GM18508 (cell line): ENCODE results near the gene MYOZ3.

Experiments used
- ATAC-seq: cut with Tn5 transposase; IDR thresholded peaks from one replicate; pipeline ENCODE4 v1.9.1; 2021; ENCODE audit warnings: moderate number of reproducible peaks; ENCODE audit not compliant: insufficient read depth, unreplicated experiment

MYOZ3 gene, protein sequence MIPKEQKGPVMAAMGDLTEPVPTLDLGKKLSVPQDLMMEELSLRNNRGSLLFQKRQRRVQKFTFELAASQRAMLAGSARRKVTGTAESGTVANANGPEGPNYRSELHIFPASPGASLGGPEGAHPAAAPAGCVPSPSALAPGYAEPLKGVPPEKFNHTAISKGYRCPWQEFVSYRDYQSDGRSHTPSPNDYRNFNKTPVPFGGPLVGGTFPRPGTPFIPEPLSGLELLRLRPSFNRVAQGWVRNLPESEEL

DNA sequence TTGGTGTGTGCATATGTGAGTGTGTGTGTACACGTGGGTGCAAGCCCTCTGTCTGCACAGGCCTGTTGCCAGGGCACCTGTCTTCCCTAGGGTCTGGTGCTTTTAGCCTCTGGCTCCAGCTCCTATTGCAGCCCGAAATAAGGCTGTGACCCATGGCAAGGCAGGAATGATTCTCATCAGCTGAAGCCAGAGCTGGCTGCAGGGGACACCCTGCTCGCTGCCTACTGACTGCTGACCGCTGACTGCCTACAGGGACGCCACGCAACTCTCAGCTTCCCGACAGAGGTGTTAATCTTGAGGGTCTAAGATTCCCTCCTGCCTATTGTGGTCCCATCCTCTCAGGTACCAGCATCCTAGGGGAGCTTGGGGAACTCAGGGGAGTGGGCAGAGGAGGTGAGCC, at the start of gene MYOZ3:
MYOZ3 (plus strand) TSS at position 166 of the 400 bp plus-strand sequence. CDS start 1,691 bp downstream, outside the sequence.
- ATAC-seq, result no peak

DNA sequence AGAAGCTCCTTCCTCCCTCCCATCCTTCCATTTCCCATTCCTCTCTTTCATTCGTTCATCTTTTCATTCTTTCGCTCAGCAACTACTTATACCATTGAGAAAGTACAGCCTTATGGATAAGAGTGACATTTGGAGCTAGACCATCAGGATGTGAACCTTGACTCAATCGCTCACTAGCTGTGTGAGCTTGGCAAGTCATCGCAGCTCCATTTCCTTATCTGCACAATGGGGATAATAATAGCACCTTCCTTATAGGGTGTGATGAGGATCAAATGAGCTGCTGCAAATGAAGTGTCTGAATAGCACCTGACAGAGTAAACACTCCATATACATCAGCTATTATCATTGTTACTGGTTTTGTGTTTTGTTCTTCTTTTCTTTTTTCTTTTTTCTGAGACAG, 48.6 kb upstream of the MYOZ3 start:
- no peak for ATAC-seq

DNA sequence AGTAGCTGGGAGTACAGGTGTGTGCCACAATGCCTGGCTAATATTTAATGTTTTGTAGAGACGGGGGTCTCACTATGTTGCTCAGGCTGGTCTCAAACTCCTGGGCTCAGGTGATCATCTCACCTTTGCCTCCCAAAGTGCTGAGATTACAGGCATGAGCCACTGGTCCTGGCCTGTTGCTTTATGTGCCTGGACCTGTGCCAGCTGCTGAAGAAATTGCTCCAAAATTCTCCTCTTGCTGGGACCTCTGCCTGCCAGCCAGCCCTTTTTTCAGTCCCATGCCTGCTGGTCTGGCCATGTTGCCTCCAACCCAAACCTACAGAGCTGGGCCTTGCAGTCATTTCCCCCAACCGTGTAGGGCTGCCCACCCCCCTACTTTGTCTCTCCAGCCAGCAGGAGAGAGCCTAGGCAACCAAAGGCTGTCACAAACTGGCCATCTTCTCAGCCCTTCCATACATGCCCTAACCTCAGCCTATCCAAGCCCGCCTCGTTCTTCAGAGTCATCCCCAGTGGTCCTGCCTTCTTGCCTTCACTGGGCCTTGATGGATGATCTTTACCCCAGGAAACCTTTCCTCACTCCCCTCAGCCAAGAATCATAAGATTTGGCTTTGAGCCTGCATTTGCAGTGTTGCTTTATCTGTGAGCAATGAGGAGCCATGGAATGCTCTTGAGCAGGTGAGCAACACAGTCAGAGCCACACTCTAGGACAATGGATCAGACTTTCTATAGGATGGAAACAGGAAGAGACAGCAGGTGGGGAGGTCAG, 48.0 kb upstream of the MYOZ3 start:
- no peak for ATAC-seq

DNA sequence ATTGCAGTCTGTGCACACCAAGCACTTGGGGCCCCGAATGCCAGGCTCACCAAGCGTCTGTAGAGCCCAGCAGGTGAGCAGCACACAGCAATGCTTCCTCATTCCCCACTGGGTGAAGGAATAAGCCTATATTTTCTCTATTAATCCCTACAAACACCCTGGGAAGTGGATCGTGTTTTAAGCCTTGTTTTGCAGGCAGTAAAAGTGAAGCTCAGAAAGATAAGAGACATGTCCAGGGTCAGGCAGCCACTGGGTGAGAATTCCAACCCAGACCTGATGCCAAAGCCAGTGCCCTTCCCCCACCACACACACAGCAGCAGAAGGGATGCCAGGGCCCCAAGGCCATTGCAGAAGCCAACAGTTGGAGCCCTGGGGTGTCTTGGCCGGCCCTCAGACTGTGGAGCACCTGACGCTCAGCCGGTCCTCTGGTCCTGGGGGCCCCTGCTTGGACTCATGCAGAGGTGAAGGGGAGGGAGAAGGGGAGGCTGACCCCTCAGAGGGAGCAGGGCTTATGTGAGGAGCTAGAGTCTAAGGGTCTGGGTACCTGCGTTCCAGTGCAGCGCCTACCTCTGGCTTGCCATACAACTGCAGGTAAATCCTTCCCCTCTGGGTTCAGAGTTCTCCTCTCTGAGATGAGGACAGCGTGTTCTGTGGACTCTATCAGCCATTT, 46.9 kb upstream of the MYOZ3 start:
- no peak for ATAC-seq

DNA sequence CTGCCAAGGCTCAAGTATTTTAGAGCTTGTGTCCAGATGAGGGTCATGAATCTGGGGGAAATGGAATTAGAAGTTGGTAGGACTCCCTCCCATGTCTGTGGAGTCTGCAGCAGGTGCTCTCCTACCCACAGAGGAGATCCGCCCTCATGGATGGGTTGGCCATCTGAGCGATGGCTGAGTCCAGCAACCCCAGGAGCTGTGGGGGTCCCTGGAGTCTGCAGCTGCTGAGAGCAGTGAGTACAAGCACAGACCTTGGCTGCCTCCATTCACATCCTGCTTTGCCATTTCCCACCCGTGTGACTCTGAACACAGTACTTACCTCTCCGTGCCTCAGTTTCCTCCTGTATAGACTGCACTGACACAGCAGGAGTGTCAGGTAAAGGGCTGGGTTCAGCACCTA, 46.4 kb upstream of the MYOZ3 start:
- ATAC-seq, result no peak

DNA sequence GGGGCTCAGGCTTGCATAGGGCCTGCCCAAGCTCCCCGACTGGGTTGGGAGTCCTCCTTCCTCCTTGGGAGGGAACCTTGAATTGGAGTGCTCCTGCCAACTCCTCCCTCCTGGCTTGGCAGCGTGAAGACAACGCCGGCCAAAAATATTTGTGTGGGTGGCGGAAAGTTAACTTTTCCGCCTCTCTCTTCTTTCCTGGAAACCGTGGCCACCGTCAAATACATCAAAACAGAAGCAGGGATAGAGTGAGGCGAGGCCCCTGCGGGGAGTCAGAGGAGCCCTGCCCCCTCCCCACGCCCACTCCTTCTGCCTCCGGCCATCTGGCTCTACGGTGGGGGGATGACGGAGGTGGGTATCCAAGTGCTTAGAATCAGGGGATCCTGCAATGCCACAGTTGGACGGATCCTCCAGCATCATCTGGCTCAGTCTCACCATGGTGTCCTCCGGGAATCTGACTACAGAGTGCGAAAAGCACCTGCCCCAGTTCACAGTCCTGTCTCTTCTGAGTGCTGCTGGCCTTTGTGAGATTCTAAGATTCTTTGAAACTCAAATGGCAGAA, 45.8 kb upstream of the MYOZ3 start:
- ATAC-seq, result no peak

DNA sequence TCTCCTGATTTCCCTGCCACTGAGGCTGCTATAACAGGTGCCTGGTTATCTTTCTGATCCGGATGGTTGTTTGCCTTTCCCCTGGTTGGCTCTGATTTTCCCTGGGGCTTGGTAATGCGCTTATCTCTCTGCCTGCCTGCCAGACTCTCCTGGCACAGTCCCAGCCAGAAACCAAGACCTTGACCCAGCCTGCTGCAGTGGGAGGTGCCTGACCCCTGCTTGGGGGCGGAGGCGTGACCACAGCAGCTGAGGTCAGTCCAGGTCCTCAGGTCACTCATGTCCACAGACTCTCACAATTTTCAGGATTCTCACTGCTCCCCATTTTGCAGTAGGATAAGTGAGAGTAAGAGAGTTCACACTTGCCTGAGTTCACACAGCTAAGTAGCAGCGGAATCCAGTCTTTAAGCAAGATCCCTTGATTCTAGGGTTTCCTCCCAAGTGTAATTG, 45.0 kb upstream of the MYOZ3 start:
- ATAC-seq, result no peak

DNA sequence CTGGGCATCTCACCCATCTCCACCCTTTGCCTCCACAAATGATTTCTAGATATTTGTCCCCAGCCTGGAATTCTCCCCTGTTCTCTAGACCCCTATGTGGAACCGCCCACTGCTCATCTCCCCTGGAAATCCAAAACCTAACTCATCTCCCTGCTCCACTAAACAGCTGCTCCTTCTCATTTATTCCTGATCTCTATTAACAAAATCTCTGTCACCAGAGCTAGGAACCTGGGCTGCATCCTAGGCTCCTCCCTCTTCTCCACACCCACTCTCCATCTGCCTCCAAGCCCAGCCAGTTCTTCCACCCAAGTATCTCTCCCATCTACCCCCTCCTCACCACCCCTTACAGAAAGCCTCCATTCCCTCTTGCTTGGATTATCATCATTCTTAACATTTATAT, 44.5 kb upstream of the MYOZ3 start:
- no peak for ATAC-seq

DNA sequence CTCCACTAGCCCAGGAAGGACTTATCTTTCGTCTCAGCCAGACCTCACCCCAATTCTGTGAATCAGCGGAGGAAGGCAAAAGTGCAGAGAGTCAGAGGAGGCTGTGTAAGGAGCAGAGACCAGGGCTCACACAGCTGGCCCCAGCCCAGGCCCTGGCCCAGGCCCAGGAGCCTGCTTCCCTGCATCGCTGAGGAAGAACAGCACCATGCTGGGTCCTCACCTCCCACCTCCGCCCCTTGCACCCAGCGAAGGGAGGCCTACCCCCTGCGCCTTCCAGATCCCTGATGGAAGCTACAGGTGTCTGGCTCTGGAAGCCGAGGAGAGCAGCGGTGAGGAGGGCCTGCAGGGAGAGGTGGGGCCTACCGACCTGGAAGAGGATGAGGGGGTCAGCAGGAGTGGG, 42.9 kb upstream of the MYOZ3 start:
- ATAC-seq, result no peak

DNA sequence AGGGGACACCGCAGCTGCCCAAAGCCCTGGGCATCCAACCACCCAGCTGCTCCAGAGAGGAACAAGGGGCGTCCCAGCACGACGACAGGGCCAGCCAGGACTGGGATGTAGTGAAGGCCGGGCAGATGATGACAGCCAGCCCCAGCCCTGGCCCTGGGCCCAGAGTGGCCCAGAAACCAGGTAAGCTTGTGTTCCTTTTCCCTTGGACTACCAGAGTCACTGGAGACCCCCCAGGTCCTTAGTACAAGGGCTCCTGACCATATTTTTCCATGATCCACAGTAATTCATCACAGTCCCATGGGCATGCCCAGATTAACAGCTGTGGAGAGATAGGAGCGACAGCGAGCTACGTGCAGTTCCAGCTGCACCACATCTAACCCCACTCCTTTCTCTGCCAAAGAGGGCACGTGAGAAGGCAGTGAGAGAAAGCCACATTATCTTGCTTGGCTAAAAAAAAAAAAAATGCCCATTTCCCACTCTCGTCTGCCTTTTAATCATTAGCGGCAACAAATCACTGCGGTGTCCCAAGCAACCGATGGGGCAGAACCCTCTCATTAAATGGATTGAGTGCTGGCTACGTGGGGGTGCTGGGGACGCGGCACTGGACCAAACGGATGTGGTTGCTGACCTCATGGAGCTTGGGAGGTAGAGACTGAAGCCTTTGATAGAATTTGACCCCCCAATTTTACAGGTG, 42.3 kb upstream of the MYOZ3 start:
- no peak for ATAC-seq

DNA sequence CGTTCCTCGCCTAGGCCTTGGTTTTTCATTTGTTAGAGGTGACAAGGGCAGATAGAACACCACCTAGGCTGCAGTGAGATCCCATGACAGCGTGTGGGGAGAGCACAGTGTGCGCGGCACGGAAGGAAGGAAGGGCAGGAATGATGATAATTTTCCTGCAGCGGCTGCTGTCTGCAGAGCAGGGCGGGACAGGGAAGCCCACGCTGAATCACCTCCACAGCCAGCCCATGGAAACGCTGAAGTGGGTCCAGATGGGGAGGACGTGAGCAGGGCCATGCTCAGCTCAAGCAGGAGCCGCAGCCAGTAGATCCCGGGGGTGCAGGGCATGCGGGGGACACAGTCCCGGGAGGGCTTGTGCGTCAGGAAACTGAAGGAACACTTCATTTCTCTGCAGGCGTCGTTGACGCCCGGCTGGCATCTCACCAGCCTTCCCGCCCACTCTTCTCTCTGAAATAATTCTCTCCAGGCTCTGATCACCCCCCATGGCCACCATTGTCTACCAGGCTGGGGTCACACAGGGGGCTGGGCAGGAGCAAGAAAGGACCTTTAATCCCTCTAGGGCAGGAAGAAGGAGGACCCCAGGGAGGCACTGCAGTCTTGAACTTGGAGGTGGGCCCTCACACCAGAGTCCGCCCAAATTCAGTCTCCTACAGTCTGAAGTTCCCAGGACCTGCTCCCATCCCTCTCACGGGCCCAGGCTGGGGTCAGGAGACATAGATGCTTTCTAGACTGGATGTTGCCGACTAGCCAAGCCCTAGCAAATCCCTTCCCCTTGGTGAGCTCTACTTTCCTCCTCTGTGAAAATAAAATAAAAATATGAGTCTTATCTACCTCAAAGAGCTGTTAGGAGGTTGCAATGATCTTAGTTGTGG, 41.5 kb upstream of the MYOZ3 start:
- ATAC-seq, result no peak

DNA sequence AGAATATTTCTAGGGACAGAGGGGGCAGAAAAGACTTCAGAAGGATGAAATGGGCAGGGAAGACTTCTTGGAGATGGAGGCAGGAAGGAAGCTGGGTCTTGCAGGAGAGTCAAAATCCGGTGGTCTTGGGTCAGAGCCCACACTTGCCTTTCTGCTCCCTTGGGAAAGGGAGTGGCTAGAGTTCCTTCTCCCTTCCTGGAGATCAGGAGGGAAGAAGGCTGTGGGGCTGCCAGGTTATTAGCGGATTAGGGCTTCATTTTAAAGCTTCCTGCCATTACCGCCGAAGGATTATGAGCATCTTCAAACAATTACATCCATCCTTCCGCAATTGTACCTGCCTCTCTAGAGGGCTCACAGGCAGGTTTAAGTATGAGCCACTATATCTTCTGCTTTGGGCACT, 39.8 kb upstream of the MYOZ3 start:
- no peak for ATAC-seq

DNA sequence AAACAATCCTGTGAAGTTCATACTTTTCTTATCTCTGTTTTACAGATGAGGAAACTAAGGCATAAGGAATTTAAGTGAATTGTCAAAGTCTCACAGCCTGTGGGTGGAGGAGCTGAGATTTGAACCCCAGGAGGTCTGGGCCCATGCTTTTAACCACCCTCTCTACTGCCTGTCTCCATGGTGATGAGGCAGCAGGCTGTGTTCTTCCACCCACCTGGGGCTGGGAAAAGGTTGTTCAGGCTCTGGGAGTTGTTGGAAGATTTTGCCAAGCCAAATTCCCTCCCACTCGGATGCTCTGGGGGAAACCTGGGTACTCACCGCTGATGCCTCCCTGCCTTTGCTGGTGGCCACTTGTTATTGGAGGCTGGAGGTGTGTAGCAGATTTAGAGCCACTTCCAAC, 38.9 kb upstream of the MYOZ3 start:
- no peak for ATAC-seq

DNA sequence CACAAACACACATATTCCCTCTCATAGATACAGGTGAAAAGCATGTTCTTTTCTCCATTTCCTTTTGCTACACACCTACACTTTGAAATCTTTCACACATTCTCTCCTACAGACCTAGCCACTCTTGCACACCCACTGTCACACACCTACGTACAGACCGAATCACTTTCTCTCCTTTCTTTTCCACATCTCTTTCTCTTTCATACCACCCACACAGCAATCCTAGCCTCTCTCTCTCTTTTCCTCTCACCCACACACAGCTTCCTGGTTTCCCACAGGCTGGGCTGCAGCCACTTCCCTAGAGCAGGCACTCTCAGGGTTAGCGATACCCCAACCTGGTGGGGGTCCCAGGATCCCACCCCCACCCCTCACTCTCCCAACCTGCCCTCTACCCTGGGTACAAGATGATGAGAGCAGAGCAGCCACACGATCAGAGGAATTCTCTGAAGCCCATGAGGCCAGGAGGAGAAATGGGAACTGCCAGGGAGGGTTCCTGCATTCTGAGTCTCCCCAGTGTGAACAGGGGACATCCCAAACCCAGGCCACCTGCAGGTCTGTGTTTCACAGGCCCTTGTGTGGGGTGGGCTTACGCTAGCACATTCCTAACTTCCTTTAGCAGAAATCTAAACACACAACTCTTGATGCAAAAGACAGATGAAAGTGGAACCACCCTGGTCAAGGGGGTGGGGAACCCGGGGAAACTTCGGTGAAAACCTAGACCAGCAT, 37.7 kb upstream of the MYOZ3 start:
- no peak for ATAC-seq

DNA sequence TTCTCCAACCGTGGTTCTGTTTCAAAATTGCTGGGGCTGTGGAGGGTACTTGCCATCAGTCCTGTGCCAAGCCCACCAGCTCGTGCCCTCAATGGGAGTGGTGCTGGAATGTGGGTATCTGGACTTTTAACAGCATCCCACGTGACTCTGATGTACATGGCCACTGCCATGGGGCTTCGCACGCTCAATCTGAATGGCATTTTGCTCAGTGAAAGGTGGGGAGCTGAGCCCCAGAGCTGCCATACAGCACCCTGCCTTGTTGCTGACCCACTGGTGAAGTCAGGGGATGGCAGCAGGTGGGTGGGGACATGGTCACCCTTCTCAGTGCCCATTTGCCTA, 37.2 kb upstream of the MYOZ3 start:
- ATAC-seq, result no peak

DNA sequence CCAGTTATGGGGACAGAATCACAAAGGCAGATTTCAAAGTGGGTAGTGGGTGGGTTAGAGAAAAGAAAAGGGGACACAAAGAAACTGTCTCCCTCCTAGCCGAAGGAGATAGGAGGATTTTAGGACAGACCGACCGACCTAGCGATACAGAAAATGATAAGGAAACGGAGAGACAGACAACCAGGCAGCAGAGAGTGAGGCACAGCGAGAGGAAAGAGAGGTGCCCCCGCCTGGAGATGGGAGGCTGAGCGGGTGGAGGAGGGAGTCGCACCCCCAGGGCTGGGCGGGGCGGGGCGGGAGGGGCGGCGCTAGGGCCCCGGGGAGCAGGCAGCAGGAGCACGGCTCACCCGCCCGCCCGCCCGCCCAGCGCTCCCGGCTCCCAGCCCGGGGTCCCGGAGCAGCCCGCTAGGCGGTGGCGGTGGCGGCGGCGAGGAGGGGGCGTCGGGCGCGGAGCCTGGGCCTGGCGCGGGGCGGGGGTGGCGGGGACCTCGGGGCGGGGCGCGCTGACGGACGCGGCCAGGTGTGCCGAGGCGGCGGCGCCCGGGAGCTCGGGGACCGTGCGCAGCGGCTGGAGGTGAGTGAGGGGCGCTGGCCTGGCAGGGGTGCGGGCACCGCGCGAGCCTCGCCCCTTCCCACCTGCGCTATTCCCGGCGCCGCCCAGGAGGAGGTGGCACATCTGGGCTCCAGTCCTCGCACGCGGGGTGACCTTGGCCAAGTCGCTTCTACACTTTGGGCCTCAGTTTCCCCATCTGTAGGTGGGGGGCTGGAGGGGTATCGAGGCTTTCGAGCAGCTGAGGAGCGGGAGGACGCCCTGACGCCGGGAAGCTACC, 36.5 kb upstream of the MYOZ3 start:
- no peak for ATAC-seq

DNA sequence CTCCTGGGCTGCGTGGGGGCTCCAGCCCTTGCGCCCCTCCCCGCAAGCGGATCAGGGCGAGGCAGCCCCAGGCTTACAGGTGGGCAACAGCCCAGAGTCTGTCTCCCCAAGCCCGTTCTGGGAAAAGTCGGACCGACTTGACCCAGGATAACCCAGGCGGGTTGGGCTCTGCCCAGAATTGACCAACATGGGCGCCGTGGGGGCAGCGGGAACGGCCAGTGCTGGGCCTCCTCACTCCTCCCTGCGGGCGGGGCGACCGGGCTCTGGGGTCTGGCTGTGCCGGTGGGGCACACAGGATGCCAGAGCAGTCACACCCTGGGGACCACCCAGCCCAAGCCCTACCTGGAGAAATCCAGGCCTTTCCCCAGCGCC, 35.9 kb upstream of the MYOZ3 start:
- ATAC-seq, result no peak
